Thyroid gland (tissue), 4 donors: Measurements from ENCODE around the gene HAAO.

Source experiments
- CTCF ChIP-seq, 6 experiments: fragments of 200-600 bp in 3 of 6; fragments of 450-650 bp in 3 of 6; sonication (generic) in 3 of 6; IDR thresholded peaks; one replicate each; pipeline ENCODE4 v1.5.1; 2016 to 2019; ENCODE audit warnings: antibody characterized with exemption in 6 of 6, mild to moderate bottlenecking in 2 of 6, inconsistent platforms in 1 of 6, moderate library complexity in 1 of 6
- POLR2A ChIP-seq, 2 donors: fragments of 450-650 bp; IDR thresholded peaks; one replicate each; pipeline ENCODE4 v1.6.1; 2017; ENCODE audit warnings: antibody characterized with exemption in 2 of 2, mild to moderate bottlenecking in 2 of 2, moderate library complexity in 1 of 2

DNA sequence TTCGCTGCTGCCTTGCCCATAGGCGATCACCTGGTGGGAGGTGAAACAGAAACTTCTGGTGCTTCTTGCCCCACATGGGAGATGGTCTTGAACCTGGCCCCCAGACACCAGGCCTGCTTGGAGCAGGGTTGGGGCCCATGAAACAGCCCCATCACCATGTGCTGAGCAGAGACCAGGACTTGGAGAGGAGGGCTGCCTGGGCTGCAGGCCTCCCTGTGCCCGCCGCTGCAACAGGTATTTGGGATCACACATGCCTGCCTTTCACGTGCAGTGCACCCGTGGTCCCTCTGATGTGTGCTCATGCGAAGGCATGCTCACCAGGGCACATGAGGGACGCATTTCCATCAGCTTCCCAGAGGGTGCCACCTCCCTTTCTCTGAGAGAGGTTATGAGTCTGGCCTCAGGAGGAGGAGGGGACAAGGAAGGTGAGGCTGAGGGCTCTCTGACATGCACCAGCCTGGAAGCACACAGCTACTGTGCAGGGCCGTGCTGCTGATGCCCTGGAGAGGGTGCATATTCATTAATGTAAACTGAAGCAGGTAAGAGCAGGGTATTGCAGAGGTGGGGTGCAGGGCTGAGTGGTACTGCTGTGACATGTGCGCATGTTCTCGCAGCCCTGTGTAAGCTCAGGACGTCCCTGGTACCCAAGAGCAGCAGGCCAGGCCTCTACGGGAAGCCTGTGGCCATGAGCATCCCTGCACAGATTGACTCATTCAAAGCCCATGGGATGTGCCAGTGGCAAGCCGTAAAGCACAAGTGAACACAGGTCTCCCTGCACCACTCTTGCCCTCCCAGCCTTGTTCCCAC is 24.3 kb downstream of the HAAO start:
- no peak for TF ChIP-seq CTCF (IDR thresholded peaks at IDR 0.05)
- no peak for TF ChIP-seq POLR2A (IDR thresholded peaks at IDR 0.05)
